Mesodermal cell (in vitro differentiated cells): ENCODE results near the gene CNBD2.
A peak's percentile ranks its signal among the peaks of the same experiment; 100 is the strongest.
"Not testable (repeated sequence)": the region's sequence is repeated elsewhere in the genome, so short reads cannot be mapped to it uniquely, and the experiment has no call there.

ENCODE experiments used
- H3K27ac ChIP-seq: 2 replicates; pipeline ENCODE4 v1.7.0; 2013; ENCODE audit warnings: mild to moderate bottlenecking, low read depth, low read length, moderate library complexity; ENCODE audit not compliant: severe bottlenecking
- H3K36me3 ChIP-seq: 2 replicates; pipeline ENCODE4 v1.7.1; 2013; ENCODE audit warnings: mild to moderate bottlenecking, low read length, moderate library complexity; ENCODE audit not compliant: control insufficient read depth, insufficient read depth
- H3K4me1 ChIP-seq: one replicate; pipeline ENCODE4 v1.7.1; 2013; ENCODE audit warnings: mild to moderate bottlenecking, low read length; ENCODE audit not compliant: insufficient read depth, control insufficient read depth, poor library complexity, severe bottlenecking
- H3K4me3 ChIP-seq: 2 replicates; pipeline ENCODE4 v1.7.0; 2013; ENCODE audit warnings: low read length, control low read depth, mild to moderate bottlenecking; ENCODE audit not compliant: insufficient read depth, poor library complexity, severe bottlenecking; ENCODE audit errors: extremely low read depth
- H3K9me3 ChIP-seq: 2 replicates; pipeline ENCODE4 v1.7.1; 2013; ENCODE audit warnings: mild to moderate bottlenecking, low read length, moderate library complexity; ENCODE audit not compliant: control insufficient read depth
- WGBS, 2 experiments: methylation state at CpG; one replicate each; pipeline ENCODE4 v1.1.5; 2013; ENCODE audit warnings: missing lambda C conversion rate in 2 of 2; ENCODE audit not compliant: insufficient coverage in 2 of 2; 5-methylcytosine and 5-hydroxymethylcytosine counted together

The CNBD2 gene

DNA sequence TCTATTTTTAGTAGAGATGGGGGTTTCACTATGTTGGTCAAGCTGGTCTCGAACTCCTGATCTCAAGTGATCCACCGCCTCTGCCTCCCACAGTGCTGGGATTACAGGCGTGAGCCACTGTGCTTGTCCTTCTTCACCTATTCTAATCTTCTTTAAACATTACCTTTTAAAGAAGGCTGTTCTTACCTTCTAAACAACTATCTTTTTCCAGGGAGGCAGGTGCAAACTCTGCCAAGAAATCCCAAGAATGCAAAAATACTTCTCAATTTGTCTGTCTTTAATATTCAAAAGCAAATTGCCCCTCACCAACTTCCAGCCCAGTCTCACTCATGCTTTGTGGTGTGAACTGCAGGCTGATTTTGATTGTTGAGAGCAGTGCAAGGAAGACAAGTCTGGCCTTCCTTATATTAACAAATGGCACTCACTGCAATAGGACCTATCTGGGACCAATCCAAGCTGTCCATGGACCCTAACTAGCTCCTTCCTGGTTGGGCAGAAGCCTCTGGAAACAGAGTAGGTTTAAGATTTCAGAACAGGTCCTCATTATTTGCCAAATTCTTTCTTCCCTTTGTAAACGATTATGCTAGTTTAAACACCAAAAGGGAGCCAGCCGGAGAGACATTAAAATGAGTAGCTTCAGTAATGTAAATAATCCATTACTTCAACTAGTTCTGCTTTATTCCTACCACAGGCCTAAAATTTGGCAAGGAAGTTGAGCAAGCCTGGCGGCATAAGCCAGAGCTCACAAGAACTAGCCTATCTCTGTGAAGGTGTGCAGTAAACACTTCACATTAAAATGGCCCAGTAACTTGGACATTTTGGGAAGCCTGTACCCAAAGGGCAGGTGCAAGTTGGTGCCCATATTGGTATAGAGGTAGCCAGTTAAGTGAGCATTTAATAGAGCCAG, 15.7 kb upstream of the CNBD2 start:
- H3K4me3 ChIP-seq: peak overlapping the region; percentile 90
- peaks cover 12% of the 10 kb centered on the region for H3K4me1 ChIP-seq
- WGBS, 2 experiments: 95 to 98% methylated on average over 3 of the region's 6 CpGs
- no peaks in the 10 kb centered on the region for H3K9me3 ChIP-seq
- peak overlapping the region; percentile 99 for H3K27ac ChIP-seq
- H3K36me3 ChIP-seq: peaks cover 29% of the 10 kb centered on the region

DNA sequence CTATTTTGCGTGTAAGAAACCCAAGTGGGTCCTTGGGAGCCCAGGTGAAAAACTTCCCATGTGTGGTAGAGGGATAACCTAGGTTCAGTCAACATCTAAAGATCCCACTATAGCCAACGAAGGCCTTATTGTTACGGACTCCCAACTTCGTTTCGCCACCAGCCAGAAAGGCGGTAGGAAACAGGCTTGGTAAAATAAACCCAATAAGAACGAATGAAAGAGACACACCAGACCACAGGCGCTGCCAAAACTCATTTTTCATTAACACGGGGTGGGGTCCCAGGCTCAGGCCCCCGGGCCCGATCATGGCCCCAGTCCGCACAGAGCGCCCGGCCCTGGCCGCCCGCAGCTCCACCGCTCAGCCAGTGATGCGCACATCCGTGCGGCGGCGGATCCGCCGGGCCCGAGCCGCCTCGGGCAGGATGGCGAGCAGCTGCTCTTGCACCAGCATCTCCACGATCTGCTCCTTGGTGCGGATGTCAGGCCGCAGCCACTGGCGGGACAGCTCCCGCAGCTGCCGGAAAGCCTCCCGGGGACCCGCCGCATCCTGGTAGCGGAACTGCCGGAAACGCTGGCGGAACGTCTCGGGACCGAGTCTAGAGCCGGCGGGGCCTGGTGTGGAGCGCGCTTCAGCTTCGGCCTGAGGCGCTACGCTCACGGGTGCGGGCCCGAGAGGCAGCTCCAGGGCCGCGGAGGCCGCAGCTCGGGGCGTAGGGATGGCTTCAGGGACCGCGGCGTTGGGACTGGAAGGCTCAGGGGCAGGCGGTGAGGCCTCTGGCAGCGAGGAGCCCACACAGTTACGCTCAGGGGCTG, 14.8 kb upstream of the CNBD2 start:
- Histone ChIP-seq H3K27ac (peak overlapping the region; percentile 99), H3K9me3 (no peaks in the 10 kb centered on the region), H3K36me3 (peaks cover 22% of the 10 kb centered on the region), H3K4me1 (peaks cover 12% of the 10 kb centered on the region), H3K4me3 (peak overlapping the region; percentile 90)
- 0 to 1% methylated on average over 47 to 56 of the region's 65 CpGs for WGBS, 2 experiments

DNA sequence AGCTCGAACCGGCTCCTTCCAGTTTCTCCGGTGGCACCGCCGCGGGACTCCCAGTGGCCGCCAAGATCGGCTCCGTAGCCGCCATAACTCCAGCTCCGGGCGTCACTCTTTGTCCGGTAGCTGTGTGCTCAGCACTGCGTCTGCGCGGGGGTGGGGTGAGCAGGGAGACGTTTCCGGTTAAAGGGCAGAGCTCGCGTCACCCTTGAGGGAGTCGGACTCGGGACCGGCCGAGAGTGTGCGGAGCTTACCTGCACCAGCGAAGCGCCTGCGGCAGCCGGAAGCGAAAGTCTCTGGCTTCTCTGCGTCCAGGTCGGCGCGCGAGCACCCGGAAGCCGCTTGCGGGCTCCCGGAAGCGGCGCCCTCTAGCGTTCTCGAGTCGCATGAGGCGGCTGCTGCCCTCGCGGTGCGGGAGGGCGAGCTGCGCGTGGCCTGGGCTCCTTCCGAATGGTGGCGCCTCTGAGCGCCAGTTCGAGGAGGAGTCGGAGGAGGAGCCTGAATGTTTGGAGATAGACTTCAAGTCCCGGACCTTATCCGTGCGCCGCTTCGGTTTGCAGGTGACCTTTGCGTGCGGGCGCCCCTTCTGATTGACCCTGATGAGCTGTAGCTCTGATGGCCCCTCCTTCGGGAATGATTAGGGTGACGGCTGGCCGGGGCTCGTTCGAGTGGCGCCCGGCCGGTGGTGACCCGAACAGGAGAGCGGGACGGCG, 14.0 kb upstream of the CNBD2 start, which contains the start of gene SCAND1:
TSS of gene SCAND1 (minus strand) at position 303 of the 707 bp plus-strand sequence. CDS start at position 85, 218 bp downstream.
- peak within 1 kb of the TSS; percentile 99 for H3K27ac ChIP-seq
- H3K4me1 ChIP-seq: peaks cover 12% of the 10 kb centered on the region
- peak within 1 kb of the TSS; percentile 90 for H3K4me3 ChIP-seq
- 1% methylated on average over 73 to 74 of the region's 76 CpGs for WGBS, 2 experiments
- H3K9me3 ChIP-seq: no peaks in the 10 kb centered on the region
- peaks cover 22% of the 10 kb centered on the region for H3K36me3 ChIP-seq

DNA sequence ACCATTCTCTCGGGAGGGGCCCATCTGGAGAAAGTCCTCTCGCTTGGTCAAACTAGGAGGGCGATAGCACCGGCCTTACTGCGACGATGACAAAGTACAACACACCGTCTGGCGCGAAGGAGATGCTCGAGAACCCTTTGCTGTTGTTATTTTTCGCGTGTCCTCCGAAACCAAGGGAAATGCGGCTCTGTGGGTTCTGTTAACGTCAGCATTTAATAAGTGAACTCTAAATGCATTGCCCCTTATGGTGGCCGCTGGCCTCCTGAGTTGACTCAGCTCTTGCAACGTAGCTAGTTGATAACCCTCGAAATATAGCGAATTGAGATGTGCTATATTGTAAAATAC, 13.5 kb upstream of the CNBD2 start:
- 3 to 4% methylated on average over 16 of the region's 19 CpGs for WGBS, 2 experiments
- Histone ChIP-seq H3K4me1 (peaks cover 12% of the 10 kb centered on the region), H3K9me3 (no peaks in the 10 kb centered on the region), H3K36me3 (peaks cover 18% of the 10 kb centered on the region), H3K27ac (peak overlapping the region; percentile 99), H3K4me3 (peak overlapping the region; percentile 90)

DNA sequence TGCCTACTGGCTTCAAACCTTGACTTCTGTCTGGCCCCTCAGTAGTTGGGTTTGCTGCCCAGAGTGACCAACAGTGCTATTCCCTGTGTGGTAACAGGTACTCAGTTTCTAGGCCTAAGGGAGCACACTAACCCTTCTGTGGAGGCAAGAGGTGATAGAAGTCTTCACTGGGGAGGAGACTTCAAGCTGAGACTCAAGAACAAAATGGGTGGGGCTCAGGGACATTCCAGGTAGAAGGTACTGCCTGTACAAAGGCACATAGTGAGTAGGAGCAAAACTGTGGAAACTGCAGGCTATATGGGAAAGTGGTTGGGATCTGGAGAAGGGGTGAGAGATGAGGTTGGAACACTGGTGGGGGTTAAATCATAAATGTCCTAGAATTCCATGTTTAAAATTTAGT, 11.8 kb upstream of the CNBD2 start:
- Histone ChIP-seq H3K27ac (no peak overlapping the region), H3K4me1 (peaks cover 12% of the 10 kb centered on the region), H3K36me3 (peaks cover 11% of the 10 kb centered on the region), H3K4me3 (no peak overlapping the region), H3K9me3 (no peaks in the 10 kb centered on the region)

DNA sequence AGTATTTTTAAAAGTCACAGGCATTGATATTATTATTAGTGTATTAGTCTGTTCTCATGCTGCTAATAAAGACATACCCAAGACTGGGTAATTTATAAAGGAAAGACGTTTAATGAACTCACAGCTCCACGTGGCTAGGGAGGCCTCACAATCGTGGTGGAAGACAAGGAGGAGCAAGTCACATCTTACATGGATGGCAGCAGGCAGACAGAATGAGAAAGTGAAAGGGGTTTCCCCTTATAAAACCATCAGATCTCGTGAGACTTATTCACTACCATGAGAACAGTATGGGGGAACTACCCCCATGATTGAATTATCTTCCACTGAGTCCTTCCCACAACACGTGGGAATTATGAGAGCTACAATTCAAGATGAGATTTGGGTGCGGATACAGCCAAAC, 9.1 kb upstream of the CNBD2 start:
- not testable (repeated sequence) for H3K4me1 ChIP-seq, H3K4me3 ChIP-seq, H3K36me3 ChIP-seq, H3K27ac ChIP-seq, H3K9me3 ChIP-seq
- WGBS, 2 experiments: 85 to 91% methylated on average over 3 of the region's 6 CpGs

DNA sequence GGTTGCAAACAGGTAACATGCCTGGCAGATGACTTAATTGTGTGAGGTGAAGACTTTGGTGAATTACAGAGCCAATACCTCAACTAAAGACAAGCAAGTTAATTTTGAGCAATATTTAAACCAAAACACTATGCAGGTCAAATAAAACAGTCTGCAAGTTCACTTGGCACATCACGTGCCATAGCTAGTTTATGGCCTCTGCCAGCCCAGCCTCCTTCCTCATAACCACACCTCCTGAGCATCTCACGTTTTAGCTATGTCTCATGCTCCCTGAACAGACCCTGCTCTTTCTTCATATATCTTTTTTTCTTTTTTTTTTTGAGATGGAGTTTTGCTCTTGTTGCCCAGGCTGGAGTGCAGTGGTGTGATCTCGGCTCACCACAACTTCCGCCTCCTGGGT, 4.5 kb upstream of the CNBD2 start:
- H3K36me3 ChIP-seq: no peaks in the 10 kb centered on the region
- H3K4me3 ChIP-seq: no peak overlapping the region
- WGBS, 2 experiments: 90 to 96% methylated on average over 4 of the region's 4 CpGs
- no peaks in the 10 kb centered on the region for H3K9me3 ChIP-seq
- no peak overlapping the region for H3K27ac ChIP-seq
- no peaks in the 10 kb centered on the region for H3K4me1 ChIP-seq

DNA sequence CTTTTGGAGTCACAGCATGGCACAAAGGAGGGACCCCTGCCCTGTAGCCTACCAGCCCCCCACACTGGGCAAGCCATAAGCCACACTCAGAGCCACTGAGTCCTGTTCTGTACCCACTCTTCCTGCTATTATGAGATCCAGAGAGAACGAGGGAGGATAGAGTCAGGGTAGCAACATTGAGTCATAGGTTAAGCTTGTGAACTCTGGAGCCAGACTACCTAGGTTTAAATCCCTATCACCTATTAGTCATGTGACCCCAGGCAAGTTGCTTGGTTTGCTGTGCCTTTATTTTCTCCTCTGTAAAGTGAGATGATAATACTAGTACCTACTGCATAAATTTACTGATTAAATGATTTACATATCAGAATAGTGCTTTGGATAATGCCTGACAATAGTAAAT, 540 bp downstream of the CNBD2 start:
- WGBS, 2 experiments: no CpG with 5 or more reads among the region's 1 CpG
- Histone ChIP-seq H3K9me3 (no peaks in the 10 kb centered on the region), H3K36me3 (no peaks in the 10 kb centered on the region), H3K4me3 (no peak overlapping the region), H3K4me1 (no peaks in the 10 kb centered on the region), H3K27ac (no peak overlapping the region)

DNA sequence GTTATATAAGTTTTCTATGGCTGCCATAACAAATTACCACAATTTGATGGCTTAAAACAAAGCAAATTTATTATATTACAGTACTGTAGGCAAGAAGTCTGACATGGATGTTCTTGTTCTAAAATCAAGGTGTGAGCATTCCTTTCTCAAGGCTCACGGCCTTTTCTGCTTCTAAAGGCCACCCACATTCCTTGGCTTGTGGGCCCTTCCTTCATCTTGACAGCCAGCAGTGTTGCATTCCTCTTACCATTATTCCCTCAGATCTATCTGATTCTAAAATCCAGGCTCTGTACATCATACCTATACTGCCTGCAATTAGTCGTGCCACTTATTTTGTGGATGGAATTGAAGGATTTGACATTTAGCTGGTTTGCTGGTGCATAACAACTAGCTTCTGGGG, 3.6 kb downstream of the CNBD2 start:
- no peak overlapping the region for H3K27ac ChIP-seq
- H3K36me3 ChIP-seq: no peaks in the 10 kb centered on the region
- H3K9me3 ChIP-seq: no peaks in the 10 kb centered on the region
- H3K4me1 ChIP-seq: no peaks in the 10 kb centered on the region
- 92 to 94% methylated on average over 1 of the region's 2 CpGs for WGBS, 2 experiments
- H3K4me3 ChIP-seq: no peak overlapping the region

DNA sequence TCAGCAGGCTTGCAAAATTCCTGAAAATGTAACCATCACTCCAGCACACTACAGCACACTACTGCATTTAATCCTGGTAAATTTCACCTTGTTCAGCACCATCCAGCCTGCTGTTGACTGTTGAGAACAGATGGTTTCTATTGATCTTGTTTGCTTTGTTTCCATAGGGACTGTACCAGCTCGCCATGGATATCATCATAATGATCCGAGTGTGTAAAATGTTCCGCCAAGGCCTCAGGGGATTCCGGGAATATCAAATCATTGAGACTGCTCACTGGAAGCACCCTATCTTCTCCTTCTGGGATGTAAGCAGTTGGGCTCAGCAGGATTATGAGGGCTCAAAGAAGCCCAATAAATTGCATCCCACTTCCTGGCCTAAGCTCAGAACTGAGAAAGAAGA, 4.1 kb downstream of the CNBD2 start:
- Histone ChIP-seq H3K9me3 (no peaks in the 10 kb centered on the region), H3K4me3 (no peak overlapping the region), H3K36me3 (no peaks in the 10 kb centered on the region), H3K27ac (no peak overlapping the region), H3K4me1 (no peaks in the 10 kb centered on the region)
- 90 to 96% methylated on average over 4 of the region's 4 CpGs for whole genome bisulfite sequencing, 2 experiments
